ENCODE data around the gene ACYP1.
A peak's percentile ranks its signal among the peaks of the same experiment; 100 is the strongest.

The ACYP1 gene

DNA sequence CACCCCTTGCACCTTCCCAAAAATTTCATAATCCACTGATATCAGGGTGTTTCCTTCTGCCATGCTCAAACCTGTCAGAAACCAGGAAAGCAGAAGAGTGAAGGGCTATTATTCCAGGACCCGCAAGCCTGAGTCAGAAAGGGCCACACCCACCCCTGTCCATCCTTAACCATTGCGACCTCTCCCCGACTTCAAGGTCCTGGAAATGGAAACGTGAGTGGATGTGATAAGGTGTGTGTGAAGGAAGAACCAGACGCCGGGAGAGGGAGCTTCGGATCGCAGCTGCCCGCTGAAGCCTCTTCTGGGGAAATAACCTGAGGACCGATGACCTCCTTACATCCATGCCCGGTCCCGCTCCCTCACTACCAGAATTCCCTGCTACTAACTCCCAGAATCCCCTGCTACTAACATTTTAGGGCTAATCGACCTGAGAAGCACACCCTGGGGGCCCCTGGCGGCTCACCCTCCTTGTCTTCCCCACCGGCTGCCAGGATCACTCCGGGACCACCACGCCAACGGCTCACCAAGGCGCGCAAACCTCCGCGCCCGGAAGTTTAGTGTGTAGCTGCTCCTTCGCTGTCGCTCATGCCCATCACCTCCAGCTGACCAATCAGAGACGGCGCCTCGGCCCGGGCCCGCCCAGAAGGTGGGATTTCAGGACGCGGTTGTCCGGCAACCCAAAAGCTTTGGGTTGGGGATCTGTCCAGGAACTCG, at the start of gene ACYP1:
Gene ACYP1, minus strand, starts transcription at position 534 of the 714 bp plus-strand sequence. Its CDS starts 471 bp downstream, at position 63.
- peak; percentile 90 for DNase-seq

GRCh38 chr14:75109877-75110276, 46.1 kb upstream of the ACYP1 start:
- DNase-seq, result no peak

- DNase-seq, result no peak
These were observed 43.4 kb upstream of the ACYP1 start for GRCh38 chr14:75107186-75107585.

- no peak for DNase-seq
These were observed 37.7 kb upstream of the ACYP1 start for GRCh38 chr14:75101491-75101890.

GRCh38 chr14:75098682-75099081, 34.9 kb upstream of the ACYP1 start:
- no peak for DNase-seq

GRCh38 chr14:75098212-75098611, 34.4 kb upstream of the ACYP1 start:
- no peak for DNase-seq

DNA sequence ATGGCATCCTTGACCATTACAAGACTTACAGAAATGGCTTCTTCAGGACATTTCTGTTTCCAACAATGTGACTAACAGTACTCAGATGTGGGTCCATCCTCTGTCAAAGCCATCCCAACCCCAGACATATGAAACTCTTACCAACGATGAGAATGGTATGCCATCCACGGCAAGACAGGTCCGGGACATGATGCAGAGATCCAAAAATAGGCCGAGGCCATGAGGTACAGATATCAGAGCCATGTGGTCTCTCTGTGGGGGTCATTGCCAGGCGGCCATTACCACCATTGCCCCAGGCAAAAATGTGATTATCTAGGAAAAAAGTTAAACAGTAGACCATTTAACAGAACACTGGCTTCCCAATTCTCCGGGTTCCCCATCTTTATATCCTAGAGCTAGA, 33.1 kb upstream of the ACYP1 start:
- no peak for DNase-seq

DNA sequence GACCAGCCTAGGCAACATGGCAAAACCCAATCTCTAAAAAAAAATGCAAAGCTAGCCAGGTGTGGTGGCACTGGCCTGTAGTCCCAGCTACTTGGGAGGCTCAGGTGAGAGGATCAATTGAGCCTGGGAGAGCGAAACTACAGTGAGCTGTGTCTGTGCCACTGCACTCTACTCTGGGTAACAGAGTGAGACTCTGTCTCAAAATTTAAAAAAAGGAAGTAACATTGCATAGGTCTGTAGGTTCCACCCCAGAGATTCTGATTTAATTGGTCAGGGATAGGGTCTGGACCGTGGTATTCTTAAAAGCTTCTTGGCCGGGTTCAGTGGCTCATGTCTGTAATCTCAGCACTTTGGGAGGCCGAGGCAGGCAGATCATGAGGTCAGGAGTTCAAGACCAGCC, 31.9 kb upstream of the ACYP1 start:
- DNase-seq, result no peak

GRCh38 chr14:75094896-75095295, 31.1 kb upstream of the ACYP1 start:
- no peak for DNase-seq

- DNase-seq, result no peak
These were observed 28.9 kb upstream of the ACYP1 start for GRCh38 chr14:75092698-75093097.

DNA sequence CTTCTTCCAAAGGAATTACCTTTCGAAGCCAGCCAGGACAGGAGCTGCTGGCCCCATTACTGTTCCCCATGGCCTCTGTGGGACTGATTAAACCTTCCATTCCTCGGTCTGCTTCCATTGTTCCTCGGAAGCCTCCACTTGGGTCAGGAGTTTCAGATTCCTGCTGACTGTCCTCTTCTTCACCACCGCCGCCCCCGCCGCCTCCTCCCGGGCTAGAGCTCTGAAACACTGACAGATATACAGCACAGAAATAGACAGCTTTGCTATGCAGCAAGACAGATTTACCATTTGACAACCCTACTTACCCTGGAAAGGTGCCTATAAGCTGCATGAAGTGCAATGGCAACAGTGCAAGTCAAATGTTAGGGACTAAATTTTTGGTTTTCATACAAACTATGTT, 27.4 kb upstream of the ACYP1 start:
- DNase-seq, result no peak

- no peak for DNase-seq
These were observed 26.5 kb upstream of the ACYP1 start for GRCh38 chr14:75090353-75090752.

- DNase-seq, result peak; percentile 12
These were observed 24.9 kb upstream of the ACYP1 start for GRCh38 chr14:75088566-75089373.

DNA sequence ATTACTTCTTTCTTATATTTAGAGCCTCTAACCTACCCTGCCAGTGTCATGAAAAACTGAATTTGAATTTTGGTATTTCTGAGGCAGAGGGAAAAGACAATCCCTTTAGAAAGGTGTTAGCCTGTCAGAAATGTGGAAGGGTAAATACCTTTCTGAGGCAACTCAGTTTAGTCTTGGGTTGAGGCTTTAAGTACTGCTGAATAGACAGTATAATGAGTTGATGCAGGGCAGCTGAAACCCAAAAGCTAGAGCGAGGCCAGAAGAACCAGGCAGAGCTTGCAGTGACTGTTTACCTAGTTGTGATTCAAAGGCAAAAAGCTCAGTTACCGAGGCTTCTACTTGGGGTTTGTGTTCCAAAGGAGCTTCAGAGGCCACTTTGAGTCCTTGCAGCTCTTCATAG, 24.3 kb upstream of the ACYP1 start:
- DNase-seq, result no peak

DNA sequence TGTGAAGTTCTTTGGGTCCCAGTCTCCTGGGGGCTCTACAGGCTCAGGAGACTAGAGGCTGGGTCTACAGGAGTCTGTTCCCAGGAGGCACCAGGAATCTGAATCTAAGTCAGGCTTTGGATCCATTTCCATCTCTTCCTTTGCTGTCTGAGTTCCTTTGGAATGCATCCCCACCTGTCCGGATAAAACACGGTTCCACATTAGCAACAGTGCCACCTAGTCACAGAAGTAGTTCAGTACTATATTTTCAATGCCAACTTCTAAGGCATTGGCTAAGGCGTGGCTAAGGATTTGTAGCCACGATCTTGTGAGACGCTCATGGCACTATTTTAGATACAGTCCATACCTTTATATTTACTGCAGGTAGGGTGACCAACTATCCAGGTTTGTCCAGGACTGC, 20.7 kb upstream of the ACYP1 start:
- DNase-seq, result no peak

GRCh38 chr14:75083271-75083670, 19.4 kb upstream of the ACYP1 start:
- no peak for DNase-seq

GRCh38 chr14:75081660-75082229, 17.9 kb upstream of the ACYP1 start:
- DNase-seq, result no peak

DNA sequence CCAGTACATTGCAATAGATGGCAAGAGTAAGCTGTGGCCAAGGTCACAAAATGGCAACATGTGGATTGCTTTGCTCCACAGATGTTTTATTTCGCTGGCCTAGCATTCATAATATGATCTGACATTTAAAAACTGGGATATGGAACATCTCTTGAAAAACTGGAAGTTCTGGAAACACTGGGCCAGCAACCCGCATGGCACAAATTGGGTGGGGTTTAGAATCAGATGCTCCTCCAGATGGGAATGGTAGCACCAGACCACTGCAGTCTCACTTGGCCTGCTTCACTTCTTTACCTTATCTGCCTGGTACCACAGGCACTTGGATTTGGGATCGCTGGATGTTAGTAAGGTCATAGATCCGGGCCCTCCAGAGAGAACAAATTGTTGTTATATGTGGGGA, 15.7 kb upstream of the ACYP1 start:
- no peak for DNase-seq

DNA sequence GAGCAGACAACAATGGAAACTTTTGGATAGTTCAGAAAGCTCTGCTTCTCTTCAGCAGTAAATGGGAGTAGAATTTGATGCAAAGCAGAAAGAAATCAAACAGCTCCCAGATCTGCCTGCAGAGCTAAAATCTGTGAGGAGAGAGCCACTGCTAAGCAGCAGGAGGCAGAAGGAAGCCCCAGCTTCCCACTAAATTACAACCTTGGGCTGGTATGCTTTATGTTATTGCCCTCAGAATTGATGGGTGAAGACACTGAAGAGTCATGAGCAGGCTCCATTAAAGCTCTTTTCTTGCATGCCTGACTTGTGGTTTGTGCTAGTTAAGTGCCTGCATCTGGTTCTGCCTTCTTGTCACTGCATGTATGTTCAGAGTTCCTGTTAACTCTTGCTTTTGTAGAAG, 14.0 kb upstream of the ACYP1 start:
- no peak for DNase-seq

- DNase-seq, result no peak
These were observed 6.6 kb upstream of the ACYP1 start for GRCh38 chr14:75070383-75070782.

DNA sequence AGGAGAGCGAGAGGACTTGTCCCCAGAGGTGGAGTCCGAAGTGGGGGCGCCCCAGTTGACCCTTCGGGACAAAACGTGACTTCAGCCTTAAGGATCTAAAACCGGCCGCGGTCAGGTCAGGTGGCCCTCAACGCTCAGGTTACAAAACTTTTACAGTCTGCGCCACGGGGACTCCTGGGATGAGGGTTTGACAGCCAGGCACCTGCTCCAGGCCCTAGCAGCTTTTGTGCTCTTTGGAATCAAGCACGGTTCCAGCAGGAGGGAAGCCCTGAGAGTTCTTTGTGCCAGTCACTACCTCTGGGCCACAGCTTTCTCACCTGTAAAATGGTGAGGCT, 6.0 kb upstream of the ACYP1 start:
- no peak for DNase-seq

DNA sequence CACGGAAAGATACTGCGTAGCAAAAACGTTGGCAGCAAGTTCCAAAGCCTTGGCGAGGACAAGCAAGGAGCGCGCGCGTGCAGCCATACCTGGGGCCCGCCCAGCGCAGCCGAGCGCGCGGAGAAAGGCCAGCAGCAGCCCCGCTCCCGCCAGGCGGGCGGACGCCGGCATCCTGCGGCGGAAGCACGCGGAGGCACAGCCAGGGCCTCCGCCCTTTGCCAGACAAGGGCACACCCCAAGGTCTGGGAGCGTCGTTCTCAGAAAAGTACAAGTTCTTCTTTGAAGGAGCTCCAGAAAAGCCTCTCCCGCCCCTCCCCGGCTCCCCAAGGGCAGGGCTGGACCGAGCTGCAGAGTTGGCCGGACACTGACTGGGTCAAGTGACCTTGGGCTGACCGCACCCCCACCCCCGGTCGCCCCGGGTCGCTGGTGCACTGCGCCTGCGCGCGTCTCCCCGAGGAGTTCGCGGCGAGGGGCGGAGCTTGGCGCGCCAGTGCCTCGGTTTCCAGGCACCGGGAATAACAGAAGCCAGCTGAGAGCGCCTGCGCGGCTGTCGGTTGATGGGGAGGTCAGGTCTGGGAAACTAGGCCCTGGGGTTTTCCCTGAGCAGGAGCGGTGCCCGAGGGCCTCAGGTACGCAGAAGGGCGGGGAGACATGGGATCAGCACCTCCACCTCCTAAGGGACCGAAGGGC, 5.4 kb upstream of the ACYP1 start, which contains the start of gene ZC2HC1C:
Gene ZC2HC1C, plus strand, starts transcription at position 521 of the 690 bp plus-strand sequence. CDS start 933 bp downstream, outside the sequence.
- DNase-seq, result peak; percentile 65
